Ishikawa (cell line): Measurements from ENCODE around the gene MYL5.

Source experiments
- CEBPB ChIP-seq: IDR thresholded peaks from 2 replicates; pipeline ENCODE4 v1.6.1; 2012
- EP300 ChIP-seq: IDR thresholded peaks from 2 replicates; pipeline ENCODE4 v1.6.1; 2012; ENCODE audit warnings: borderline replicate concordance
- RAD21 ChIP-seq: IDR thresholded peaks from 2 replicates; pipeline ENCODE4 v1.6.1; 2012; ENCODE audit warnings: low read depth
- TAF1 ChIP-seq: IDR thresholded peaks from 2 replicates; pipeline ENCODE4 v1.6.1; 2012; ENCODE audit warnings: low read depth, mild to moderate bottlenecking
- TCF12 ChIP-seq: IDR thresholded peaks from 2 replicates; pipeline ENCODE4 v1.6.1; 2012; ENCODE audit warnings: low read depth
- ZBTB7A ChIP-seq: IDR thresholded peaks from 2 replicates; pipeline ENCODE4 v1.6.1; 2012; ENCODE audit warnings: low read depth
- TF ChIP-seq, protein P1 (sequence below): IDR thresholded peaks from 2 replicates; pipeline ENCODE4 v1.6.1; 2012; ENCODE audit warnings: low read depth, mild to moderate bottlenecking
- TF ChIP-seq, protein P2 (sequence below): IDR thresholded peaks from 2 replicates; pipeline ENCODE4 v1.6.1; 2012

DNA sequence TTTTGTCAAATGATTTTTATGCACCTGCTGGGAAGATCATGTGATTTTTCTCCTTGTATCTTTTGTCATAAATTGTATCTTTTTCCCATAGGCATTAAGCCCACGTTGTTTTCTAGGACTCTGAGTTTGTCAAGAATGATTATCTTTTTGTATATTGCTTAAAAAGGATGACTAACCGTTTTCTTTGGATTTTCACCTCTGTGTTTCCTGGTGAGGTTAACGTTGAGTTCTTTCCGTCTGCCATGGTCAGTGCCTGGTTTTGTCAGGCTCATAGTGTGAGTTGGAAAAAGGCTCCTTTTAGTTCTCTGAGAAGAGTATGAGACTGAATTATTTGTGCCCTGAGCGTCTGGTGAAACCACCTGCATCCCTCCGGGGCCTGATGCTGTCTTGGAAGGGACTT lies 53.2 kb downstream of the MYL5 start:
- TF ChIP-seq CEBPB = no peak
- TF ChIP-seq, protein P1, sequence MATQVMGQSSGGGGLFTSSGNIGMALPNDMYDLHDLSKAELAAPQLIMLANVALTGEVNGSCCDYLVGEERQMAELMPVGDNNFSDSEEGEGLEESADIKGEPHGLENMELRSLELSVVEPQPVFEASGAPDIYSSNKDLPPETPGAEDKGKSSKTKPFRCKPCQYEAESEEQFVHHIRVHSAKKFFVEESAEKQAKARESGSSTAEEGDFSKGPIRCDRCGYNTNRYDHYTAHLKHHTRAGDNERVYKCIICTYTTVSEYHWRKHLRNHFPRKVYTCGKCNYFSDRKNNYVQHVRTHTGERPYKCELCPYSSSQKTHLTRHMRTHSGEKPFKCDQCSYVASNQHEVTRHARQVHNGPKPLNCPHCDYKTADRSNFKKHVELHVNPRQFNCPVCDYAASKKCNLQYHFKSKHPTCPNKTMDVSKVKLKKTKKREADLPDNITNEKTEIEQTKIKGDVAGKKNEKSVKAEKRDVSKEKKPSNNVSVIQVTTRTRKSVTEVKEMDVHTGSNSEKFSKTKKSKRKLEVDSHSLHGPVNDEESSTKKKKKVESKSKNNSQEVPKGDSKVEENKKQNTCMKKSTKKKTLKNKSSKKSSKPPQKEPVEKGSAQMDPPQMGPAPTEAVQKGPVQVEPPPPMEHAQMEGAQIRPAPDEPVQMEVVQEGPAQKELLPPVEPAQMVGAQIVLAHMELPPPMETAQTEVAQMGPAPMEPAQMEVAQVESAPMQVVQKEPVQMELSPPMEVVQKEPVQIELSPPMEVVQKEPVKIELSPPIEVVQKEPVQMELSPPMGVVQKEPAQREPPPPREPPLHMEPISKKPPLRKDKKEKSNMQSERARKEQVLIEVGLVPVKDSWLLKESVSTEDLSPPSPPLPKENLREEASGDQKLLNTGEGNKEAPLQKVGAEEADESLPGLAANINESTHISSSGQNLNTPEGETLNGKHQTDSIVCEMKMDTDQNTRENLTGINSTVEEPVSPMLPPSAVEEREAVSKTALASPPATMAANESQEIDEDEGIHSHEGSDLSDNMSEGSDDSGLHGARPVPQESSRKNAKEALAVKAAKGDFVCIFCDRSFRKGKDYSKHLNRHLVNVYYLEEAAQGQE = no peak
- TF ChIP-seq RAD21 = no peak
- TF ChIP-seq ZBTB7A = no peak
- TF ChIP-seq, protein P2, sequence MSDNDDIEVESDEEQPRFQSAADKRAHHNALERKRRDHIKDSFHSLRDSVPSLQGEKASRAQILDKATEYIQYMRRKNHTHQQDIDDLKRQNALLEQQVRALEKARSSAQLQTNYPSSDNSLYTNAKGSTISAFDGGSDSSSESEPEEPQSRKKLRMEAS = no peak
- no peak for TF ChIP-seq EP300
- TF ChIP-seq TAF1 = no peak
- no peak for TF ChIP-seq TCF12
